ENCODE data around the gene CWC25. TPM values are rescaled to one million over a fixed set of nuclear protein-coding genes. Genes with fewer than 3 reads are reported as not detected.

CWC25 gene
- total and polyA plus RNA-seq, 2 of the 13 experiments (the other 11 are each of a cell fraction or from before 2014, with no cell fraction given): 15.6 to 22.7 TPM

DNA sequence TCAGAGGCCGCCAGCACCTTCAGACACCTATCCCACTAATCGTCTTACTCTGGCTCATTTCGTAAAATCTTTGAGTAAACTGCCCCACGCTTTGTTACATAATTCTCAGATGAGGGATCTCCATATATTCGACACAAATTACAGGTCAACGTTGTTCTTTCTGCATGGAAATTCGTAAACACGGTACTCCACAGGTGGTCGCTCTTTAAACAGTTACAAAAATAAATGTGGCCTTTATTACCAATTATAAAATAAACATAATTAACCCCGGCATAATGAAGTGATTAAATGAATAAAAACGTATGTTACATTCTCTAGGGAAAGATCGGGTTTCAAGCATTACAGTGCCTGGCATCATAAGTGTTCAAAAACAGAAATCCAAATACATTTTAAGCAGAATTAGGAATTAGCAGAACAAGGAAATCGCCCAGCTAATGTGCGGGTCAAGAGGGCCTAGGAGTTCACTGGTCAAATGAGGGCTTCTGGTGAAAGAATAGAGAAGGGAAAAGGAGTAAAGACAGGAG lies 24.8 kb downstream of the CWC25 start (continued):
- TF ChIP-seq, protein P1, sequence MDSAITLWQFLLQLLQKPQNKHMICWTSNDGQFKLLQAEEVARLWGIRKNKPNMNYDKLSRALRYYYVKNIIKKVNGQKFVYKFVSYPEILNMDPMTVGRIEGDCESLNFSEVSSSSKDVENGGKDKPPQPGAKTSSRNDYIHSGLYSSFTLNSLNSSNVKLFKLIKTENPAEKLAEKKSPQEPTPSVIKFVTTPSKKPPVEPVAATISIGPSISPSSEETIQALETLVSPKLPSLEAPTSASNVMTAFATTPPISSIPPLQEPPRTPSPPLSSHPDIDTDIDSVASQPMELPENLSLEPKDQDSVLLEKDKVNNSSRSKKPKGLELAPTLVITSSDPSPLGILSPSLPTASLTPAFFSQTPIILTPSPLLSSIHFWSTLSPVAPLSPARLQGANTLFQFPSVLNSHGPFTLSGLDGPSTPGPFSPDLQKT (CRISPR knock-in tag; IDR thresholded peaks at IDR 0.05; ENCODE audit: borderline replicate concordance): no peak
- TF ChIP-seq HOXA9 (CRISPR knock-in tag; IDR thresholded peaks at IDR 0.05; ENCODE audit: borderline replicate concordance) (no peak), ZNF121 (CRISPR knock-in tag; IDR thresholded peaks at IDR 0.05) (no peak), ARNT (IDR thresholded peaks at IDR 0.05) (no peak), SOX13 (IDR thresholded peaks at IDR 0.05) (no peak), SOX13 (CRISPR knock-in tag; conservative IDR thresholded peaks at IDR 0.05 in 1 of 2, IDR thresholded peaks at IDR 0.05 in 1 of 2) (peak in 1 of 2 experiments; percentile 72; a peak in 1 of 4 replicates), MEIS2 (CRISPR knock-in tag; IDR thresholded peaks at IDR 0.05) (no peak; the same call in 1 of the 2 replicates), ZNF709 (CRISPR knock-in tag; IDR thresholded peaks at IDR 0.05) (no peak), STAT5B (CRISPR knock-in tag; IDR thresholded peaks at IDR 0.05) (no peak), EEA1 (CRISPR knock-in tag; IDR thresholded peaks at IDR 0.05; ENCODE audit: borderline replicate concordance) (no peak), SP2 (CRISPR knock-in tag; IDR thresholded peaks at IDR 0.05) (no peak), ZNF136 (CRISPR knock-in tag; IDR thresholded peaks at IDR 0.05; ENCODE audit: low read depth) (no peak), ISX (CRISPR knock-in tag; conservative IDR thresholded peaks at IDR 0.05) (no peak), ZNF883 (CRISPR knock-in tag; IDR thresholded peaks at IDR 0.05; ENCODE audit: not compliant biosample characterization) (no peak), ZFP1 (CRISPR knock-in tag; IDR thresholded peaks at IDR 0.05) (no peak), MTF1 (CRISPR knock-in tag; IDR thresholded peaks at IDR 0.05) (no peak), ZNF232 (CRISPR knock-in tag; IDR thresholded peaks at IDR 0.05; ENCODE audit: borderline replicate concordance) (no peak), IKZF1 (IDR thresholded peaks at IDR 0.05) (no peak), HMGA1 (CRISPR knock-in tag; conservative IDR thresholded peaks at IDR 0.05) (no peak), DMAP1 (CRISPR knock-in tag; IDR thresholded peaks at IDR 0.05) (no peak; the same call in 1 of the 2 replicates), ZNF510 (CRISPR knock-in tag; IDR thresholded peaks at IDR 0.05; ENCODE audit: low read depth) (no peak), DNMT3B (CRISPR knock-in tag; conservative IDR thresholded peaks at IDR 0.05) (no peak), ZMYM3 (CRISPR knock-in tag; IDR thresholded peaks at IDR 0.05) (no peak)
- TF ChIP-seq, protein P2, sequence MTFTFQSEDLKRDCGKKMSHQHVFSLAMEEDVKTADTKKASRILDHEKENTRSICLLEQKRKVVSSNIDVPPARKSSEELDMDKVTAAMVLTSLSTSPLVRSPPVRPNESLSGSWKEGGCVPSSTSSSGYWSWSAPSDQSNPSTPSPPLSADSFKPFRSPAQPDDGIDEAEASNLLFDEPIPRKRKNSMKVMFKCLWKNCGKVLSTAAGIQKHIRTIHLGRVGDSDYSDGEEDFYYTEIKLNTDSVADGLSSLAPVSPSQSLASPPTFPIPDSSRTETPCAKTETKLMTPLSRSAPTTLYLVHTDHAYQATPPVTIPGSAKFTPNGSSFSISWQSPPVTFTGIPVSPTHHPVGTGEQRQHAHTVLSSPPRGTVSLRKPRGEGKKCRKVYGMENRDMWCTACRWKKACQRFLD (CRISPR knock-in tag; IDR thresholded peaks at IDR 0.05; ENCODE audit: borderline replicate concordance): no peak
- TF ChIP-seq, protein P3, sequence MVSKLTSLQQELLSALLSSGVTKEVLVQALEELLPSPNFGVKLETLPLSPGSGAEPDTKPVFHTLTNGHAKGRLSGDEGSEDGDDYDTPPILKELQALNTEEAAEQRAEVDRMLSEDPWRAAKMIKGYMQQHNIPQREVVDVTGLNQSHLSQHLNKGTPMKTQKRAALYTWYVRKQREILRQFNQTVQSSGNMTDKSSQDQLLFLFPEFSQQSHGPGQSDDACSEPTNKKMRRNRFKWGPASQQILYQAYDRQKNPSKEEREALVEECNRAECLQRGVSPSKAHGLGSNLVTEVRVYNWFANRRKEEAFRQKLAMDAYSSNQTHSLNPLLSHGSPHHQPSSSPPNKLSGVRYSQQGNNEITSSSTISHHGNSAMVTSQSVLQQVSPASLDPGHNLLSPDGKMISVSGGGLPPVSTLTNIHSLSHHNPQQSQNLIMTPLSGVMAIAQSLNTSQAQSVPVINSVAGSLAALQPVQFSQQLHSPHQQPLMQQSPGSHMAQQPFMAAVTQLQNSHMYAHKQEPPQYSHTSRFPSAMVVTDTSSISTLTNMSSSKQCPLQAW (CRISPR knock-in tag; IDR thresholded peaks at IDR 0.05): no peak
- TF ChIP-seq, protein P4, sequence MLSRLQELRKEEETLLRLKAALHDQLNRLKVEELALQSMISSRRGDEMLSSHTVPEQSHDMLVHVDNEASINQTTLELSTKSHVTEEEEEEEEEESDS (CRISPR knock-in tag; IDR thresholded peaks at IDR 0.05; ENCODE audit: borderline replicate concordance): no peak
- TF ChIP-seq, protein P5, sequence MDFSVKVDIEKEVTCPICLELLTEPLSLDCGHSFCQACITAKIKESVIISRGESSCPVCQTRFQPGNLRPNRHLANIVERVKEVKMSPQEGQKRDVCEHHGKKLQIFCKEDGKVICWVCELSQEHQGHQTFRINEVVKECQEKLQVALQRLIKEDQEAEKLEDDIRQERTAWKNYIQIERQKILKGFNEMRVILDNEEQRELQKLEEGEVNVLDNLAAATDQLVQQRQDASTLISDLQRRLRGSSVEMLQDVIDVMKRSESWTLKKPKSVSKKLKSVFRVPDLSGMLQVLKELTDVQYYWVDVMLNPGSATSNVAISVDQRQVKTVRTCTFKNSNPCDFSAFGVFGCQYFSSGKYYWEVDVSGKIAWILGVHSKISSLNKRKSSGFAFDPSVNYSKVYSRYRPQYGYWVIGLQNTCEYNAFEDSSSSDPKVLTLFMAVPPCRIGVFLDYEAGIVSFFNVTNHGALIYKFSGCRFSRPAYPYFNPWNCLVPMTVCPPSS (IDR thresholded peaks at IDR 0.05): no peak
- TF ChIP-seq, protein P6, sequence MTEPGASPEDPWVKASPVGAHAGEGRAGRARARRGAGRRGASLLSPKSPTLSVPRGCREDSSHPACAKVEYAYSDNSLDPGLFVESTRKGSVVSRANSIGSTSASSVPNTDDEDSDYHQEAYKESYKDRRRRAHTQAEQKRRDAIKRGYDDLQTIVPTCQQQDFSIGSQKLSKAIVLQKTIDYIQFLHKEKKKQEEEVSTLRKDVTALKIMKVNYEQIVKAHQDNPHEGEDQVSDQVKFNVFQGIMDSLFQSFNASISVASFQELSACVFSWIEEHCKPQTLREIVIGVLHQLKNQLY (CRISPR knock-in tag; IDR thresholded peaks at IDR 0.05): no peak

Measured in HepG2 (cell line).